NCI-H2196 treated with DMSO at 0.1 percent for 48 hours (cell line): Measurements from ENCODE around the gene STAM2.
"Not testable (repeated sequence)": the region's sequence is repeated elsewhere in the genome, so short reads cannot be mapped to it uniquely, and the experiment has no call there.

ENCODE experiments used
- DNase-seq: peaks from one replicate; lab custom pipeline; 2025; ENCODE audit not compliant: unreplicated experiment; lab: John Stamatoyannopoulos, UW

Gene STAM2

GRCh38 chr2:152175368-152176112, at the start of gene STAM2:
Gene STAM2, minus strand, starts transcription at chr2:152175763. Its CDS starts 121 bp downstream, at chr2:152175642.
- peak; percentile 85 for DNase-seq

GRCh38 chr2:152223977-152224376, 48.4 kb upstream of the STAM2 start:
- DNase-seq, result no peak

- DNase-seq, result peak; percentile 7
Measured at GRCh38 chr2:152222975-152223637, 47.5 kb upstream of the STAM2 start.

- DNase-seq, result no peak
Measured at GRCh38 chr2:152221839-152222238, 46.3 kb upstream of the STAM2 start.

GRCh38 chr2:152219077-152219828, 43.7 kb upstream of the STAM2 start:
- DNase-seq, result no peak

GRCh38 chr2:152201466-152201830, 25.9 kb upstream of the STAM2 start:
- no peak for DNase-seq

GRCh38 chr2:152200565-152201465, 25.3 kb upstream of the STAM2 start:
- no peak for DNase-seq

GRCh38 chr2:152200101-152200500, 24.5 kb upstream of the STAM2 start:
- no peak for DNase-seq

- no peak for DNase-seq
Measured at GRCh38 chr2:152198499-152198898, 22.9 kb upstream of the STAM2 start.

GRCh38 chr2:152197508-152198284, 22.1 kb upstream of the STAM2 start:
- not testable (repeated sequence) for DNase-seq

GRCh38 chr2:152189622-152190495, 14.3 kb upstream of the STAM2 start:
- DNase-seq, result peak; percentile 19

GRCh38 chr2:152186808-152187207, 11.2 kb upstream of the STAM2 start:
- not testable (repeated sequence) for DNase-seq

GRCh38 chr2:152186262-152186661, 10.7 kb upstream of the STAM2 start:
- DNase-seq, result no peak

GRCh38 chr2:152183401-152184073, 8.0 kb upstream of the STAM2 start:
- DNase-seq, result no peak

GRCh38 chr2:152177667-152178066, 2.1 kb upstream of the STAM2 start:
- DNase-seq, result not testable (repeated sequence)

GRCh38 chr2:152176113-152176714, 651 bp upstream of the STAM2 start:
- DNase-seq, result no peak

GRCh38 chr2:152175012-152175367, 573 bp downstream of the STAM2 start:
- DNase-seq, result no peak

GRCh38 chr2:152174574-152174973, 989 bp downstream of the STAM2 start:
- no peak for DNase-seq
